CD4-positive, alpha-beta memory T cell (primary cell): Measurements from ENCODE around the gene NKX6-2. TPM values are rescaled to one million over a fixed set of nuclear protein-coding genes. Genes with fewer than 3 reads are reported as not detected.

Experiments
- CTCF ChIA-PET: fragments of 350-600 bp; sonication (Branson Sonifier 250); formaldehyde crosslinking; loops from one replicate; lab custom pipeline; 2021; ENCODE audit warnings: inconsistent platforms; ENCODE audit not compliant: partially characterized antibody; lab: Charles Lee
- POLR2A ChIA-PET: fragments of 350-600 bp; sonication (Branson Sonifier 250); formaldehyde crosslinking; loops from one replicate; lab custom pipeline; 2021; ENCODE audit not compliant: partially characterized antibody; lab: Charles Lee
- DNase-seq, 5 donors: peaks; one replicate each; pipeline versions ENCODE4 v3.0.0 to v3.0.0-alpha.2; 2020 to 2022; ENCODE audit warnings: mixed read lengths in 1 of 5
- H3K27ac ChIP-seq: one replicate; pipeline ENCODE4 v1.7.0; 2013; ENCODE audit warnings: low read depth, low read length
- H3K27me3 ChIP-seq: 2 replicates; pipeline ENCODE4 v1.7.0; 2013; ENCODE audit warnings: mild to moderate bottlenecking, low read length, moderate library complexity; ENCODE audit not compliant: insufficient read depth
- H3K36me3 ChIP-seq: 2 replicates; pipeline ENCODE4 v1.7.0; 2013; ENCODE audit warnings: mild to moderate bottlenecking, low read length, moderate library complexity; ENCODE audit not compliant: insufficient read depth
- H3K4me1 ChIP-seq: 2 replicates; pipeline ENCODE4 v1.7.0; 2013; ENCODE audit warnings: mild to moderate bottlenecking, low read length, moderate library complexity; ENCODE audit not compliant: insufficient read depth
- H3K4me3 ChIP-seq, 2 donors: one replicate each; pipeline ENCODE4 v1.7.0; 2013; ENCODE audit warnings: low read length in 2 of 2, mild to moderate bottlenecking in 1 of 2
- H3K9me3 ChIP-seq, 2 donors: one replicate each; pipeline ENCODE4 v1.7.0; 2013; ENCODE audit warnings: low read length in 2 of 2, control low read depth in 1 of 2; ENCODE audit not compliant: control insufficient read depth in 1 of 2
- H3K27ac Mint-ChIP-seq, 7 donors: one replicate each; pipeline ENCODE4 v1.8.0; 2020 to 2021; ENCODE audit warnings: mixed read lengths in 7 of 7, mild to moderate bottlenecking in 6 of 7, inconsistent platforms in 3 of 7, moderate library complexity in 3 of 7
- H3K27me3 Mint-ChIP-seq, 2 donors: one replicate each; pipeline ENCODE4 v1.8.0; 2020 to 2021; ENCODE audit warnings: mixed read lengths in 2 of 2
- H3K36me3 Mint-ChIP-seq, 2 donors: one replicate each; pipeline ENCODE4 v1.8.0; 2020 to 2021; ENCODE audit warnings: mixed read lengths in 2 of 2, inconsistent platforms in 1 of 2, mild to moderate bottlenecking in 1 of 2
- H3K4me1 Mint-ChIP-seq, 4 donors: one replicate each; pipeline ENCODE4 v1.8.0; 2020 to 2021; ENCODE audit warnings: mixed read lengths in 4 of 4, mild to moderate bottlenecking in 1 of 4
- H3K4me3 Mint-ChIP-seq, 8 donors: one replicate each; pipeline ENCODE4 v1.8.0; 2020 to 2021; ENCODE audit warnings: mixed read lengths in 8 of 8, mild to moderate bottlenecking in 7 of 8, moderate library complexity in 6 of 8, inconsistent platforms in 3 of 8
- H3K9me3 Mint-ChIP-seq, 8 donors: one replicate each; pipeline ENCODE4 v1.8.0; 2020 to 2021; ENCODE audit warnings: mixed read lengths in 8 of 8, mild to moderate bottlenecking in 5 of 8, inconsistent platforms in 3 of 8, moderate library complexity in 1 of 8
- intact Hi-C: fragments of 100-400 bp; cut with micrococcal nuclease; formaldehyde crosslinking; loops from one replicate; pipeline ENCODE4 v1.15.1; 2023
- polyA plus RNA-seq, 2 donors: library from polyadenylated mRNA; unstranded; fragments of 300-500 nt; fragmentation: Illumina TruSeq; gene quantifications; one replicate each; pipeline ENCODE4 v1.2.3, GENCODE V29; 2021
- total RNA-seq, 2 experiments: library from RNA; stranded (reverse); gene quantifications; one replicate each; pipeline ENCODE4 v1.2.3, GENCODE V29; 2021

The NKX6-2 gene
- total and polyA plus RNA-seq, 4 experiments from 2014 or later: 0.65 TPM; not detected in 3

GRCh38 chr10:132755166-132755711 lies 30.7 kb downstream of the NKX6-2 start:
- no peak overlapping the region for H3K4me3 Mint-ChIP-seq
- H3K4me1 ChIP-seq: no peaks in the 10 kb centered on the region
- peaks cover 30 to 39% of the 10 kb centered on the region in 2 donors for H3K36me3 Mint-ChIP-seq
- H3K4me3 ChIP-seq: no peak overlapping the region
- ChIA-PET POLR2A (no interaction called here), CTCF (no interaction called here)
- DNase-seq: no peak
- peak overlapping the region in 1 of 7 donors; percentile 19 for H3K27ac Mint-ChIP-seq
- H3K4me1 Mint-ChIP-seq: peaks cover 0 to 6% (median 3%) of the 10 kb centered on the region in 4 donors
- no peaks in the 10 kb centered on the region for H3K36me3 ChIP-seq
- H3K9me3 ChIP-seq: no peaks in the 10 kb centered on the region
- peaks cover 0 to 6% (median 0%) of the 10 kb centered on the region in 8 donors for H3K9me3 Mint-ChIP-seq
- intact Hi-C loops: no loop called here
- H3K27ac ChIP-seq: no peak overlapping the region
- H3K27me3 ChIP-seq: no peaks in the 10 kb centered on the region
- H3K27me3 Mint-ChIP-seq: no peaks in the 10 kb centered on the region

- H3K27me3 ChIP-seq: no peaks in the 10 kb centered on the region
- intact Hi-C loops: no loop called here
- no peak overlapping the region for H3K27ac Mint-ChIP-seq
- peaks cover 0 to 6% (median 0%) of the 10 kb centered on the region in 8 donors for H3K9me3 Mint-ChIP-seq
- H3K4me1 Mint-ChIP-seq: peaks cover 0 to 6% (median under 1%) of the 10 kb centered on the region in 4 donors
- H3K9me3 ChIP-seq: no peaks in the 10 kb centered on the region
- H3K27me3 Mint-ChIP-seq: no peaks in the 10 kb centered on the region
- peaks cover 6% of the 10 kb centered on the region for H3K36me3 ChIP-seq
- peaks cover 29 to 41% of the 10 kb centered on the region in 2 donors for H3K36me3 Mint-ChIP-seq
- no peak overlapping the region for H3K27ac ChIP-seq
- no peak for DNase-seq
- CTCF ChIA-PET: no interaction called here
- H3K4me3 Mint-ChIP-seq: no peak overlapping the region
- no peak overlapping the region for H3K4me3 ChIP-seq
- POLR2A ChIA-PET: no interaction called here
- H3K4me1 ChIP-seq: no peaks in the 10 kb centered on the region
Measured at GRCh38 chr10:132754071-132754470, 31.9 kb downstream of the NKX6-2 start.

GRCh38 chr10:132753596-132753995 lies 32.4 kb downstream of the NKX6-2 start:
- Mint-ChIP-seq H3K27ac (no peak overlapping the region), H3K27me3 (no peaks in the 10 kb centered on the region), H3K4me1 (peaks cover 0 to 6% (median under 1%) of the 10 kb centered on the region in 4 donors), H3K9me3 (peaks cover 0 to 6% (median 0%) of the 10 kb centered on the region in 8 donors), H3K4me3 (no peak overlapping the region), H3K36me3 (peaks cover 29 to 41% of the 10 kb centered on the region in 2 donors)
- no peak overlapping the region for H3K27ac ChIP-seq
- POLR2A ChIA-PET: no interaction called here
- H3K4me1 ChIP-seq: no peaks in the 10 kb centered on the region
- CTCF ChIA-PET: no interaction called here
- no peak overlapping the region for H3K4me3 ChIP-seq
- peaks cover 6% of the 10 kb centered on the region for H3K36me3 ChIP-seq
- no peak for DNase-seq
- H3K27me3 ChIP-seq: no peaks in the 10 kb centered on the region
- intact Hi-C loops: no loop called here
- H3K9me3 ChIP-seq: no peaks in the 10 kb centered on the region

GRCh38 chr10:132752961-132753360 lies 33.0 kb downstream of the NKX6-2 start:
- Mint-ChIP-seq H3K27ac (no peak overlapping the region), H3K36me3 (peaks cover 32 to 46% of the 10 kb centered on the region in 2 donors), H3K4me1 (peaks cover 0 to 6% (median under 1%) of the 10 kb centered on the region in 4 donors), H3K9me3 (peaks cover 0 to 6% (median 0%) of the 10 kb centered on the region in 8 donors), H3K27me3 (no peaks in the 10 kb centered on the region), H3K4me3 (no peak overlapping the region)
- ChIA-PET CTCF (no interaction called here), POLR2A (no interaction called here)
- Histone ChIP-seq H3K36me3 (peaks cover 6% of the 10 kb centered on the region), H3K9me3 (no peaks in the 10 kb centered on the region), H3K4me3 (no peak overlapping the region), H3K4me1 (no peaks in the 10 kb centered on the region), H3K27me3 (no peaks in the 10 kb centered on the region), H3K27ac (no peak overlapping the region)
- intact Hi-C loops: no loop called here
- DNase-seq: no peak

GRCh38 chr10:132752378-132752777 lies 33.6 kb downstream of the NKX6-2 start:
- Mint-ChIP-seq H3K27ac (no peak overlapping the region), H3K4me3 (no peak overlapping the region), H3K36me3 (peaks cover 32 to 45% of the 10 kb centered on the region in 2 donors), H3K4me1 (peaks cover 0 to 6% (median under 1%) of the 10 kb centered on the region in 4 donors), H3K9me3 (peaks cover 0 to 6% (median 0%) of the 10 kb centered on the region in 8 donors), H3K27me3 (no peaks in the 10 kb centered on the region)
- no peak for DNase-seq
- no peak overlapping the region for H3K4me3 ChIP-seq
- intact Hi-C loops: no loop called here
- no peak overlapping the region for H3K27ac ChIP-seq
- no peaks in the 10 kb centered on the region for H3K9me3 ChIP-seq
- no peaks in the 10 kb centered on the region for H3K27me3 ChIP-seq
- H3K4me1 ChIP-seq: no peaks in the 10 kb centered on the region
- H3K36me3 ChIP-seq: peaks cover 6% of the 10 kb centered on the region
- ChIA-PET POLR2A (no interaction called here), CTCF (no interaction called here)

- Histone ChIP-seq H3K4me3 (no peak overlapping the region), H3K9me3 (no peaks in the 10 kb centered on the region), H3K27ac (no peak overlapping the region), H3K4me1 (no peaks in the 10 kb centered on the region), H3K27me3 (no peaks in the 10 kb centered on the region), H3K36me3 (peaks cover 6% of the 10 kb centered on the region)
- Mint-ChIP-seq H3K4me1 (peaks cover 0 to 6% (median under 1%) of the 10 kb centered on the region in 4 donors), H3K9me3 (peaks cover 0 to 6% (median 0%) of the 10 kb centered on the region in 8 donors), H3K36me3 (peaks cover 25 to 33% of the 10 kb centered on the region in 2 donors), H3K4me3 (no peak overlapping the region), H3K27ac (no peak overlapping the region), H3K27me3 (no peaks in the 10 kb centered on the region)
- no peak for DNase-seq
- intact Hi-C loops: no loop called here
- POLR2A ChIA-PET: no interaction called here
- CTCF ChIA-PET: no interaction called here
Measured at GRCh38 chr10:132750936-132751335, 35.0 kb downstream of the NKX6-2 start.

- Histone ChIP-seq H3K4me1 (no peaks in the 10 kb centered on the region), H3K4me3 (no peak overlapping the region), H3K36me3 (peaks cover 6% of the 10 kb centered on the region), H3K27ac (no peak overlapping the region), H3K27me3 (no peaks in the 10 kb centered on the region), H3K9me3 (no peaks in the 10 kb centered on the region)
- Mint-ChIP-seq H3K27ac (no peak overlapping the region), H3K4me3 (no peak overlapping the region), H3K27me3 (no peaks in the 10 kb centered on the region), H3K36me3 (peaks cover 15 to 20% of the 10 kb centered on the region in 2 donors), H3K9me3 (no peaks in the 10 kb centered on the region), H3K4me1 (peaks cover 0 to 2% (median 0%) of the 10 kb centered on the region in 4 donors)
- DNase-seq: no peak
- intact Hi-C loops: no loop called here
- ChIA-PET POLR2A (no interaction called here), CTCF (interaction anchor here (1.4 kb wide), 1 partner anchor 187 kb away, joined by 3 read pairs; no protein-coding TSS in a partner anchor)
Measured at GRCh38 chr10:132749371-132749795, 36.6 kb downstream of the NKX6-2 start.
